ENCODE measurements around the gene TMPRSS9. TPM values are rescaled to one million over a fixed set of nuclear protein-coding genes. Genes with fewer than 3 reads are reported as not detected.

The TMPRSS9 gene
- total RNA-seq, 2 experiments from 2014 or later, result not detected

DNA sequence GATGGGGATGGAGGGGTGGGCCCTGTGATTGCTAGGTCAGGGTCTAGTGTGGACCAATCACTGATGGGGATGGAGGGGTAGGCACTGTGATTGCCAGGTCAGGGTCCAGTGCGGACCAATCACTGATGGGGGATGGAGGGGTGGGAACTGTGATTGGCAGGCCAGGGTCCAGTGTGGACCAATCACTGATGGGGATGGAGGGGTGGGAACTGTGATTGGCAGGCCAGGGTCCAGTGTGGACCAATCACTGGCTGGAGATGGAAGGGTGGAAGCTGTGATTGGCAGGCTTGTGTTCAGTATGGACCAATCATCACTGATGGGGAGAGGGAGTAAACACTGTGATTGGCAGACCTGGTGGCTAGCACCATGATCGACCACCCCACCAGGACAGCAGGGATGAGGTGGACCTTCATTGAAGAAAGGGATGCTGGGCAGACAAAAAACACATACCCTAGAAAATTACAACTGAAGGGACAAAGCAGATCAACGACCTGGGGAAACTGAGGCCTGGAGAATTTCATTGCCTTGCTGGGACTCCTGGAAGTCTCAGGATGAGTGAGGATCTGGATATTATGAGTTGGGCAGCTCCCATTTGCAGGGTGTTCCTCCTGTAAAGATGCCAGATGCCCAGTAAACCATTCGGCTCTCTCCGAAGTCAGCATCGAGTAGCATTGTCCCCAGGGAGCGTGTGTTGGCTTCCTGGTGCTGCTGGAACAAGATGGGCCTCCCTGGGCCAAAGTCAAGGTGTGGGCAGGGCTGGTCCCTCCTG, 15.5 kb downstream of the TMPRSS9 start:
- H3K36me3 Mint-ChIP-seq (ENCODE audit: low read depth), result peaks cover 1% of the 10 kb centered on the region
- H3K4me1 Mint-ChIP-seq (ENCODE audit: low read depth), result peaks cover under 1% of the 10 kb centered on the region
- ChIA-PET POLR2A (no interaction called here), CTCF (no interaction called here)
- DNase-seq (no peak), ATAC-seq (no peak)
- H3K27me3 Mint-ChIP-seq (ENCODE audit: low read depth), result peaks cover 2% of the 10 kb centered on the region
- no peak overlapping the region for H3K27ac Mint-ChIP-seq
- H3K4me3 Mint-ChIP-seq, result no peak overlapping the region
- no peaks in the 10 kb centered on the region for H3K9me3 Mint-ChIP-seq (ENCODE audit: insufficient read depth)

DNA sequence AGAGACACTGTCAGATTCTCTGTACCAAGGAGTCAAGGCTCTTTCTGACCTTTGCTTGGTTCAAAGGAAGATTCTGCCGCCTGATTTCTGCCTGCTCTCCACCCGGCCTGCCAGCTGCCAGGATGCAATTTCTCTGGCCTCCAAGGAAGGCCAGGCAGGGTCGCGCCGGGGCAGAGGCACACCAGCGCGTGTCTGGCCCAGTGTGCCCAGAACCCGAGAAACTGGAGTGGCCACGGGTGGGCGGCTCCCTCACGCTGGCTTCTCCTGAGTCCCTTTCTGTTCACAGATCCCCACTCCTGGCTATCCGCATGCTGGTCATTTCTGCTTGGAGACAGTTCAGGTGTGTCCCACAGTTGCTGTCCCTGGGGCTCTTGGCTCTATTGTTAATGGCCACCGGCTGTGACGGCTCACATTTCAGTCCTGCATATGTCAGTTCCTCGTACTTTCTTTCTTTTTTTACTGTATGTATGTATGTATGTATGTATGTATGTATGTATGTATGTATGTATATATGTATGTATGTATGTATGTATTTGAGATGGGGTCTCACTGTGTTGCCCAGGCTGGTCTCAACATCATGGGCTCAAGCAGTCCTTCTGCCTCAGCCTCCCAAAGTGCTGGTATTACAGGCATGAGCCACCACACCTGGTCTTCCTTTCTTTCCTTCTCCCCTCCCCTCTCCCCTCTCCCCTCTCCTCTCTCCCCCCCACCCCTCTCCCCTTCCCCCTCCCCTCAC, 16.9 kb downstream of the TMPRSS9 start:
- Mint-ChIP-seq H3K4me3 (no peak overlapping the region), H3K4me1 (ENCODE audit: low read depth) (no peaks in the 10 kb centered on the region), H3K36me3 (ENCODE audit: low read depth) (peaks cover 6% of the 10 kb centered on the region), H3K9me3 (ENCODE audit: insufficient read depth) (peaks cover 8% of the 10 kb centered on the region), H3K27me3 (ENCODE audit: low read depth) (peaks cover 2% of the 10 kb centered on the region), H3K27ac (no peak overlapping the region)
- DNase-seq, result no peak
- no peak for ATAC-seq
- ChIA-PET POLR2A (no interaction called here), CTCF (no interaction called here)

DNA sequence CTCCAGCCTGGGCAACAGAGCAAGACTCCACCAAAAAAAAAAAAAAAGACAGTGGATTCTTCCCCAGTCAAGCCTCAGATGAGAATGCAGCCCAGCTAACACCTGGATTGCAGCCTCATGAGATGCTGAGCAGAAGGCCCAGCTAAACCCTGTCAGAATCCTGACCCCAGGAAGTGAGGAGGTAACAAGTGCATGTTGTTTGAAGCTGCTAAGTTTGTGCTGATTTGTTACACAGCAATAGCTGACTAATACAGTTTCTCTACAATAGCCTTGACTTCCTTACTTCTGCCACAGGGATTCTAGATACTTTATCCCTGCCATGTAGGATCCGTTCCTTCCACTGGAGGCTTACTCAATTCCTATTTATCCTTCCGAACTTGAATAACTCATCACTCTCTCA, 20.5 kb downstream of the TMPRSS9 start:
- ChIA-PET POLR2A (no interaction called here), CTCF (interaction anchor here (0.6 to 1.3 kb wide), 3 partner anchors 12 to 463 kb away, joined by 3 to 6 read pairs (median 4); no protein-coding TSS in a partner anchor)
- peaks cover 8% of the 10 kb centered on the region for H3K9me3 Mint-ChIP-seq (ENCODE audit: insufficient read depth)
- ATAC-seq (no peak), DNase-seq (no peak)
- H3K27ac Mint-ChIP-seq, result no peak overlapping the region
- no peak overlapping the region for H3K4me3 Mint-ChIP-seq
- no peaks in the 10 kb centered on the region for H3K27me3 Mint-ChIP-seq (ENCODE audit: low read depth)
- H3K4me1 Mint-ChIP-seq (ENCODE audit: low read depth), result no peaks in the 10 kb centered on the region
- H3K36me3 Mint-ChIP-seq (ENCODE audit: low read depth), result peaks cover 6% of the 10 kb centered on the region

DNA sequence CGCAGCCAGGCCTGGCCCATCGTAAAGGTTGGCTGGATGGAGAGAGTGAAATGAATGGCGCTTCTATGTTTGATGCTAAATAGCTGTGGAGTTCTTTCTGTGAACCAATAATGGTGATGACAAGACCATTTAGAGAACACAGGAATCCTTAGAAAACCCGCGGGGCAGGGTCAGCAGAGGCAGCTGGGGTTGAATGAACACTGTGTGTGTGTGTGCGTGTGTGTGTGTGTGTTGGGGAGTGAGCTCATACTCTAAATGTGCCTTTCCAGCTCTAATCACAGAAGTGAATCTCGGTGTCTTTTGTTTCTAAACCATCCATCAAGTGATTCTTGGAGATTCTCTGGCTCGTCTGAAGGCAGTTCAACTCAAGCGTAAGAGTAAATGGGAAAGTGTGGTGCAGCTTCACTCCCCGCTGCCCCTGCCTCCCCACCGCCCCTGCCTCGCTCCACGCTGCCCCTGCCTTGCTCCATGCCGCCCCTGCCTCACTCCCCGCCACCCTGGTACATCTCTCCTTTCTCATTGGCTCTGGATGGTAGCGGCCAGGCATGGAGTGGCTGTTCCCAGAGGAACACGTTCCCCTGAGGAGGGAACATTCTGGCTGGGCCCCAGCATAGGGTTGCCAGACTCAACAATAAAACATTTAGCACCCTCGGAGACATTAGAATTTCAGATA, 21.2 kb downstream of the TMPRSS9 start:
- H3K4me3 Mint-ChIP-seq, result no peak overlapping the region
- peaks cover 8% of the 10 kb centered on the region for H3K9me3 Mint-ChIP-seq (ENCODE audit: insufficient read depth)
- POLR2A ChIA-PET, result no interaction called here
- H3K27ac Mint-ChIP-seq, result no peak overlapping the region
- H3K4me1 Mint-ChIP-seq (ENCODE audit: low read depth), result no peaks in the 10 kb centered on the region
- H3K27me3 Mint-ChIP-seq (ENCODE audit: low read depth), result no peaks in the 10 kb centered on the region
- no peak for DNase-seq
- CTCF ChIA-PET, result interaction anchor here (0.7 to 1.3 kb wide), 3 partner anchors 11 to 53 kb away, joined by 3 to 6 read pairs (median 3); no protein-coding TSS in a partner anchor
- H3K36me3 Mint-ChIP-seq (ENCODE audit: low read depth), result peaks cover 6% of the 10 kb centered on the region
- no peak for ATAC-seq

GRCh38 chr19:2382530-2383222, 22.6 kb downstream of the TMPRSS9 start:
- Mint-ChIP-seq H3K27ac (no peak overlapping the region), H3K27me3 (ENCODE audit: low read depth) (no peaks in the 10 kb centered on the region), H3K4me1 (ENCODE audit: low read depth) (no peaks in the 10 kb centered on the region), H3K4me3 (no peak overlapping the region), H3K9me3 (ENCODE audit: insufficient read depth) (peaks cover 8% of the 10 kb centered on the region), H3K36me3 (ENCODE audit: low read depth) (peaks cover 6% of the 10 kb centered on the region)
- ChIA-PET CTCF (interaction anchor here (2.0 kb wide), 1 partner anchor 10 kb away, joined by 7 read pairs; no protein-coding TSS in a partner anchor), POLR2A (no interaction called here)
- ATAC-seq (no peak), DNase-seq (no peak)

- peaks cover 3% of the 10 kb centered on the region for H3K27me3 Mint-ChIP-seq (ENCODE audit: low read depth)
- H3K4me1 Mint-ChIP-seq (ENCODE audit: low read depth), result no peaks in the 10 kb centered on the region
- H3K27ac Mint-ChIP-seq, result no peak overlapping the region
- DNase-seq (no peak), ATAC-seq (peak; percentile 19)
- ChIA-PET CTCF (no interaction called here), POLR2A (no interaction called here)
- H3K9me3 Mint-ChIP-seq (ENCODE audit: insufficient read depth), result peaks cover 8% of the 10 kb centered on the region
- H3K4me3 Mint-ChIP-seq, result no peak overlapping the region
- peaks cover 4% of the 10 kb centered on the region for H3K36me3 Mint-ChIP-seq (ENCODE audit: low read depth)
Observed at GRCh38 chr19:2385053-2385721, 25.1 kb downstream of the TMPRSS9 start.

- no peak for ATAC-seq
- CTCF ChIA-PET, result interaction anchor here (1.4 kb wide), 1 partner anchor 14 kb away, joined by 4 read pairs; no protein-coding TSS in a partner anchor
- POLR2A ChIA-PET, result no interaction called here
- peaks cover 4% of the 10 kb centered on the region for H3K4me1 Mint-ChIP-seq (ENCODE audit: low read depth)
- H3K4me3 Mint-ChIP-seq, result no peak overlapping the region
- peaks cover 3% of the 10 kb centered on the region for H3K27me3 Mint-ChIP-seq (ENCODE audit: low read depth)
- no peak overlapping the region for H3K27ac Mint-ChIP-seq
- no peaks in the 10 kb centered on the region for H3K9me3 Mint-ChIP-seq (ENCODE audit: insufficient read depth)
- H3K36me3 Mint-ChIP-seq (ENCODE audit: low read depth), result no peaks in the 10 kb centered on the region
- no peak for DNase-seq
Observed at GRCh38 chr19:2387367-2388288, 27.6 kb downstream of the TMPRSS9 start.

DNA sequence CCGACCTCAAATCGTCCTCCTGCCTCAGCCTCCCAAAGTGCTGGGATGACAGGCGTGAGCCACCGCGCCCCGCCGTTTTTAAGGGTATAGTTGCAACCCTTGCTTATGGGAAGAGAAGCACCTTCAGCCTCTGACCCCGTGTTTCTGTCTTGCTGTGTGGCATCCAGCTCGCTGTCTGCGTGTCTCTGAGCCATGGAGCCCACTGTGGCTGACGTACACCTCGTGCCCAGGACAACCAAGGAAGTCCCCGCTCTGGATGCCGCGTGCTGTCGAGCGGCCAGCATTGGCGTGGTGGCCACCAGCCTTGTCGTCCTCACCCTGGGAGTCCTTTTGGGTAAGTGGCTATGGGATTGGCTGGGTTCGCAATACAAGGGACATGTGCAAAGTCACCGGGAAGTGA, 29.5 kb downstream of the TMPRSS9 start:
- POLR2A ChIA-PET, result no interaction called here

GRCh38 chr19:2391118-2391725, 31.2 kb downstream of the TMPRSS9 start:
- no peak overlapping the region for H3K4me3 Mint-ChIP-seq
- H3K4me1 Mint-ChIP-seq (ENCODE audit: low read depth), result peaks cover 26% of the 10 kb centered on the region
- peaks cover 2% of the 10 kb centered on the region for H3K36me3 Mint-ChIP-seq (ENCODE audit: low read depth)
- DNase-seq (peak; percentile 59), ATAC-seq (peak; percentile 57)
- ChIA-PET CTCF (interaction anchor here (1.0 to 2.2 kb wide), 6 partner anchors 10 to 229 kb away, joined by 3 to 6 read pairs (median 4); partner anchors contain the start of genes LSM7 and SPPL2B), POLR2A (no interaction called here)
- H3K27ac Mint-ChIP-seq, result no peak overlapping the region
- H3K9me3 Mint-ChIP-seq (ENCODE audit: insufficient read depth), result no peaks in the 10 kb centered on the region
- peaks cover 7% of the 10 kb centered on the region for H3K27me3 Mint-ChIP-seq (ENCODE audit: low read depth)

More for the DNA sequence above, 29.5 kb downstream of the TMPRSS9 start:
- H3K36me3 Mint-ChIP-seq (ENCODE audit: low read depth), result peaks cover 2% of the 10 kb centered on the region
- no peak overlapping the region for H3K27ac Mint-ChIP-seq
- CTCF ChIA-PET, result interaction anchor here (1.4 kb wide), 1 partner anchor 16 kb away, joined by 4 read pairs; no protein-coding TSS in a partner anchor
- H3K4me1 Mint-ChIP-seq (ENCODE audit: low read depth), result peaks cover 21% of the 10 kb centered on the region
- no peaks in the 10 kb centered on the region for H3K9me3 Mint-ChIP-seq (ENCODE audit: insufficient read depth)
- DNase-seq, result no peak
- no peak for ATAC-seq
- H3K4me3 Mint-ChIP-seq, result no peak overlapping the region
- peaks cover 7% of the 10 kb centered on the region for H3K27me3 Mint-ChIP-seq (ENCODE audit: low read depth)

GRCh38 chr19:2392366-2392765, 32.3 kb downstream of the TMPRSS9 start:
- no peak overlapping the region for H3K27ac Mint-ChIP-seq
- ChIA-PET POLR2A (interaction anchor here (0.6 to 1.1 kb wide), 3 partner anchors 10 to 84 kb away, joined by 3 read pairs; no protein-coding TSS in a partner anchor), CTCF (interaction anchor here (0.8 to 3.2 kb wide), 16 partner anchors 9 to 245 kb away, joined by 3 to 15 read pairs (median 4); partner anchors contain the start of genes LMNB2, PLEKHJ1 and TIMM13)
- H3K4me3 Mint-ChIP-seq, result no peak overlapping the region
- H3K27me3 Mint-ChIP-seq (ENCODE audit: low read depth), result peaks cover 7% of the 10 kb centered on the region
- H3K4me1 Mint-ChIP-seq (ENCODE audit: low read depth), result peaks cover 26% of the 10 kb centered on the region
- H3K36me3 Mint-ChIP-seq (ENCODE audit: low read depth), result peaks cover 2% of the 10 kb centered on the region
- ATAC-seq (no peak), DNase-seq (no peak)
- H3K9me3 Mint-ChIP-seq (ENCODE audit: insufficient read depth), result no peaks in the 10 kb centered on the region
